NCI-H2107 (cell line): ENCODE measurements around the gene CALHM1.
"Not testable (repeated sequence)": the region's sequence is repeated elsewhere in the genome, so short reads cannot be mapped to it uniquely, and the experiment has no call there.

ENCODE experiments used
- DNase-seq: peaks from one replicate; lab custom pipeline; 2025; lab: John Stamatoyannopoulos, UW

The CALHM1 gene

DNA sequence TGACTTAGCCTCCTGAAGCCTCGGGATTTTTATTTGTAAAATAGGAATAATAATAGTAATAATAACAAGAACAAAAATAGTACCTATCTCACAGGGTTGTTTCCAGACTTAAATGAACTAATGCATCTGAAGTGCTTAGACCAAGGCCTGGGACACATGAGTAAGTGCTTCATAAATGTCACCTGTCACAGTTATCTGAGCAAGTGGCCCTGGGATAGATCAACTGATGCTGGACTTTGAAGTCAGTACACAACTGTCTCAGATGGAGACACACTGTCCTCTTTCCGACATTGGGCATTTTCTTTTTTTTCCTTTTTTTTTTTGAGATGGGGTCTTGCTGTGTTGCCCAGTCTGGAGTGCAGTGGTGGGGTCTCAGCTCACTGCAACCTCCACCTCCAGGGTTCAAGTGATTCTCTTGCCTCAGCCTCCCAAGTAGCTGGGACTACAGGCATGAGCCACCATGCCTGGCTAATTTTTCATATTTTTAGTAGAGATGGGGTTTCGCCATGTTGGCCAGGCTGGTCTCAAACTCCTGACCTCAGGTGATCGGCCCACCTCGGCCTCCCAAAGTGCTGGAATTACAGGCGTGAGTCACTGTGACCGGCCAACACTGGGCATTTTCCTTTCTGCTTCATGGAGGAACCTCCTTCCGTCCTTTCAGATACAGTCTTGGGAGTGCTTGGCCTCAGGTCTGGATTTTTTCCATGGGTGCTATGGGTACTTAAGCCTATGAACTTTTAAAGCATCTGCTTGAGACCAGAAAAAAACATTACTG lies 28.1 kb upstream of the CALHM1 start:
- DNase-seq, result not testable (repeated sequence)

GRCh38 chr10:103481974-103482531 lies 23.4 kb upstream of the CALHM1 start:
- no peak for DNase-seq

DNA sequence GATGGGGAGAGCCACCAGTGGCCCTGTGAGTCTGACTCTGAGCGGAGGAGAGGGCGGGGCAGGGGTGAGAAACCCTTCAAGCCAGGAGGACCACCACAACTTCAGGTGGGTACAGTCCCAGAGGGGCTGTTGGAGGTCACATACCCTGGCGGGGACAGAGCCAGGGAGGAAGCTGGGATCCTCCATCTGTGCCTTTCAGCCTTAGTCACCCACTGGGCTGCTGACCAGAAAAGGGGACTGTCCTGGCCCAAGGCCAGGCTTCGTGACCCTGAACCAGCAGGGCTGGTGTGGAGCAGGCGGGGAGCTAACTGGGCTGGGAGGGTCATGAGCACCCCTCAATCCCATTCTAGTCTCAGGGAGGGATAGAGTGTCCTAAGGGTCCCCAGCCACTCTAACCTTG lies 21.8 kb upstream of the CALHM1 start:
- DNase-seq, result no peak

- no peak for DNase-seq
These were observed 20.4 kb upstream of the CALHM1 start, which contains the start of gene CALHM3 for GRCh38 chr10:103479135-103479534. CALHM3 (minus strand) TSS chr10:103479240; CDS start chr10:103479032, 208 bp downstream.

GRCh38 chr10:103478671-103479070 lies 20.0 kb upstream of the CALHM1 start:
- no peak for DNase-seq

- DNase-seq, result no peak
These were observed 17.5 kb upstream of the CALHM1 start for GRCh38 chr10:103476046-103476768.

DNA sequence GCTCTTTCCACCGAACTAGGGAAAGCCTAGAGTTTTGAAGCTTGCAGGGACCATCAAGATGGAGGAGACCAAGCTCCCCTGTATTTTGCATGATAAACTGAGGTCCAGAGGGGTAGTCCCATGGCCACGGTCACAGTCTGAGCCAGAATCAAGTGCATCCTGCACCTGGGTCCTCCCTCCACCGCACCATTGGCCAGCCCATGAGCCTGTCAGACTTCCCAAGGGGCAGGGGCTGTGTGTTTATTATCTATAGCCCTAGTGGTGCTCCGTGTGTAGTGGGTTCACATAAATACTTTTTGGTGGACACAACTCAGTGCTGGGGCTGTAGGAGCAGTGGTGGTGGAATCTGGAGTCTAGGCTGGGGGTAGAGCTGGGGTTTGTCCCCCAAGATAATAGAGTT lies 16.7 kb upstream of the CALHM1 start:
- DNase-seq, result no peak

DNA sequence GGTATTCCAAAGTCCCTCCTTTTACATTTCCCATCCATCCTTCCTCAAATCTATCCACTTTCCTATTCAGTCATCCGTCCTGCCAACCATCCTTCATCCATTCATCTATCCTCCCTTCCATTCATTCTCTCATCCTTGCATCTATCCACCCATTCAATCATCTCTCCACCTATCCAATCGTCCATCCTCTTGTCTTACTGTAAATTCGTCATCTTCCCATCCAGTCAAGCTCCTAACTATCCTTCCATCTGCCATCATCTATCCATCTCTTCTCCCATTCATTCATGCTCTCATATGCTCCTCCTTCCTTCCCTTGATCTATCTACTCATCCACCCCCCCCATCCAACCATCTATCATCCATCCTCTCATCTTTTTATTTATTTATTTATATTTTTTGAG lies 15.4 kb upstream of the CALHM1 start:
- DNase-seq, result no peak

- DNase-seq, result no peak
These were observed 14.6 kb upstream of the CALHM1 start for GRCh38 chr10:103473261-103473671.

DNA sequence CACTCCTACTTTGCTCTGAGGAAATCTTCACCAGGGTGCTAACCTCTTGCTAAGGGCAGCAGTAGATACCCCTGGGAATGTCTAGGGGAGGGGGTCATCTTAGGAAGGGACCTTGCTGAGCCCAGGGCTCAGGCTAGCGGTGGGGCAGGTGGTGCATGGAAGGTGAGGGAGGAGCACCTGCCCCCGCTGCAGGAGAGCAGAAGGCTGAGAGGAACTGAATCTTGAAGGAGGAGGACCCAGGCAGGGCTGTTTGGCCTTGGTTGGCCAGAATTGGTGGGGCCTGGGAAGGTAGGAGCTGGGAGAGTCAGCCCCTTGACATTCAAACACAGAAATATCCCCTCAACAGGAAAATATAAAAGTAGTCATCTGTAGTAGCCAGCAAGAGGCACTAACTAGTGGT lies 13.3 kb upstream of the CALHM1 start:
- no peak for DNase-seq

GRCh38 chr10:103470761-103471653 lies 12.3 kb upstream of the CALHM1 start:
- DNase-seq, result no peak

DNA sequence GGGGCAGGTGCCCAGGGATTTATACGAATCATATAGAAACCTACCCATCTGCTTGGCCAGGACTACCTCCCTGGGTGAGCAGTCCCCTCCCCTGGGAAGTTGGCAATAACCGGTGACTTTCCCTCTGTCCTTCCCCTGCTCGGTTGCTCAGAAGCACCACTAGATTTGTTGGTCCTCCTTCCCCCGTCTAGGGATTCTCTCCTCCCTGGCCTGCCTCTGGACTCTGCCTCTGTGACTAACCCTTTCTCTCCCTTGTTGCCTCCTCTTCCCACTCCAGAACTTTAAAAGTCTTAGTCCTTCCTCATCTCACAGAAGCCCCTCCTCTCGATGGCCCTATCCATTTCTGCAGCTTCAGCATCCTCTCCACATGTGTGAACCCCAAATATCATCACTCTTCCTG lies 10.5 kb upstream of the CALHM1 start:
- no peak for DNase-seq

GRCh38 chr10:103467406-103467805 lies 8.7 kb upstream of the CALHM1 start:
- no peak for DNase-seq

GRCh38 chr10:103466734-103467133 lies 8.0 kb upstream of the CALHM1 start:
- DNase-seq, result no peak

GRCh38 chr10:103465411-103466179 lies 6.9 kb upstream of the CALHM1 start:
- DNase-seq, result no peak

DNA sequence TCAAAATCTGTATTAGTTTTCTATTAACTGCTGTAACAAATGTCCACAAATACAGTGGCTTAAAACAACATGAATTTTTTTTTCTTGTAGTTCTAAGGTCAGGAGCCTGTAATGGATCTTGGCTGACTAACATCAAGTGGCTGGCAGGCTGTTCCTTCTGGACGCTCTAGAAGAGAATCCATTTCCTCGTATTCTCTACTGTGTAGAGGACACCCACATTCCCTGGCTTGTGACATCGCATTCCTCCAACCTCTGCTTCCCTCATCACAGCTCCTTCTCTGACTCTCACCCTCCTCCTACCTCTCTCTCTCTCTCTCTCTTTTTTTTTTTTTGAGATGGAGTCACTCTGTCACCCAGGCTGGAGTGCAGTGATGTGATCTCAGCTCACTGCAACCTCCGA lies 4.8 kb upstream of the CALHM1 start:
- DNase-seq, result no peak

- DNase-seq, result no peak
These were observed 915 bp upstream of the CALHM1 start for GRCh38 chr10:103459615-103460014.

DNA sequence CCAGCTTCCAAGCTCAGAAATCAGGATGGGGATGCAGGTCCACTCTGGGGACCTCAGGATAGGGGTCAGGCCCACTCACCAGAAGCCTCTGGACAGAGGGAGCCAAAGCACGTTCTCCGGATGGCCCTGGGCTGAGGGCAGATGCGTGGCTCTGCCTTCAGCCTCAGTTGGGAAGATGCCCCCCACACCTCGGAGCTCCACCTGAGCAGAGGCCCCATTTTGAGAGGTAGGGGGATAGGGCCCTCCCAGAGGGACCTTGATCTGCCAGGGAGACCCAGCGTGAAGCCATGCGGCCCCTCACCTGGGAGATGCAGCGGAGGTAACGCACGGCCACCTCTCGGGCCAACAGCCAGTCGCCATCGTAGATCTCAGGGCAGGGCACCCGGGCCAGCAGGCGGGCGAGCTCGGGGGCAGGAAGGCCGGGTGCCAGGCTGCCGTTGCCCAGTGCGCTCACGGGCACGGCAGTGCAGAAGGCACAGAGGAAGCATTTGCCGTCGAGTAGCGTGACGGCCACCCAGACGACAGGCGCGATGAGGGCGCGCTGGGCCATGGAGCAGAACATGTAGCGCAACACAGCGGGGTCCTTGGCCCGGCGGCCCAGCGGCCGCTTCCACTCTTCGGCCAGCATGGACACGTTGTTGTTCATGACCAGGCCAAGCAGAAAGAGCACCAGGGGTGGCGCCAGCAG lies 660 bp downstream of the CALHM1 start:
- DNase-seq, result no peak

DNA sequence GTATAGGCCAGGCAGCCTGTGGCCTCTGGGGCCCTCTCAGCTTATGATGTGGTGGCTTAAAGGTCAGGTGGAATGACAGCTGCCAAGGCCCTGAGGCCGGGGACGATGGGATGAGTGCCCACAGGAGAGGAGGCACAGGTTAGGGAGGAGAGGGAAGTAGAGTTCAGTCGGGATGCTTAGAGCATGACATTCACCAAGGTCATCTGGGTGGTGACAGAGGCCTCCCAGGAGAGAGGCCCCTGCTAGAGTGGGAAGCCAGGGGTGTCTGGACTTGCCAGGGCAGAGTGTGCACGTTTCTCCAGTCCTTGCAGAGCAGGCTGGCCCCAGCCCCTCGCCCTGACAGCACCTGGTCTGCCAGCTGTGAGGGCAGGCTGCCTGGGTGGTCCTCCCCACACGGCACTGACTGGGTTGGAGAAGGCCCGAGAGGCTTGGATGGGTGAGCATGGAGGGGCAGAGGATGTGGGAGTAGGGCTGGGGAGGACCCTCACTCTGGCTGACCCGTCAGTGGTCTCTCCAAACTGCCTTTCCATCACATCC lies 1.5 kb downstream of the CALHM1 start:
- DNase-seq, result no peak

DNA sequence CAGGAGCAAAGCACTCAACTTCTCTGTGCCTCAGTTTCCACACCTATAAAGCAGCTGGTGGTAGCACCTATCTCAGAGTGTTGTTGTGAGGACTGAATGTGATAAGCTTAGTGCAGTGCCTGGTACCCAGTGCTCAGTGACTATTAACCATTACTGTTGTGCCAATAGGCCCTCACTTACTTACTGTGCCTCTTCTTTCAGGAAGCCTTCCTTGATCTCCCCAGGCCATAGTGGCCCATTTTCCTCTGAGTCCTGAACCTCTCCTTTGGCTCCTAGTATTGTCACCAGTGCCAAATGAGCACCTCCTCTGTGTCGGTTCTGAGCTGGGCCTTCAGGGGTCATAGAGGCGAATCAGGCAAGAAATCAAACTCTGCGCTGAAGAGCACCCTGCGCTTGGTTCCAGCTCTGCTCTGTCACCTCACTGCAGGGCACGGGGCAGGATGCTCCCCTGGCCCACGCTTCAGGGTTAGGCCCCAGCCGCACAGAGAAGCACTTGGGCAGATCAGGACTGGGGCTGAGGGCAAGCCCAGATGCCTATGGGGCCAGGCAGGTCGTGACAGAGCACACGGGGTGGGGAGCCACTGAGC lies 2.5 kb downstream of the CALHM1 start:
- DNase-seq, result no peak
